GM18951 (cell line): ENCODE data around the gene ZNF330.
"Not testable (repeated sequence)": the region's sequence is repeated elsewhere in the genome, so short reads cannot be mapped to it uniquely, and the experiment has no call there.

Source experiments
- POLR2A ChIP-seq: IDR thresholded peaks from 4 replicates; pipeline ENCODE4 v1.6.1; 2011; ENCODE audit warnings: mild to moderate bottlenecking; ENCODE audit not compliant: insufficient read length, insufficient read depth; ENCODE audit errors: extremely low read depth
- in situ Hi-C: fragments of 300-500 bp; cut with MboI; formaldehyde crosslinking; loops from one replicate; pipeline ENCODE4 v1.12.0; 2022; ENCODE audit warnings: low sequenced_read_pairs, mixed read lengths, inconsistent platforms; ENCODE audit not compliant: unreplicated experiment

The ZNF330 gene

GRCh38 chr4:141220691-141221659, at the start of gene ZNF330:
Gene ZNF330 (plus strand): TSS chr4:141220895. CDS start chr4:141222372, 1,477 bp downstream.
- TF ChIP-seq POLR2A = peak; percentile 86

DNA sequence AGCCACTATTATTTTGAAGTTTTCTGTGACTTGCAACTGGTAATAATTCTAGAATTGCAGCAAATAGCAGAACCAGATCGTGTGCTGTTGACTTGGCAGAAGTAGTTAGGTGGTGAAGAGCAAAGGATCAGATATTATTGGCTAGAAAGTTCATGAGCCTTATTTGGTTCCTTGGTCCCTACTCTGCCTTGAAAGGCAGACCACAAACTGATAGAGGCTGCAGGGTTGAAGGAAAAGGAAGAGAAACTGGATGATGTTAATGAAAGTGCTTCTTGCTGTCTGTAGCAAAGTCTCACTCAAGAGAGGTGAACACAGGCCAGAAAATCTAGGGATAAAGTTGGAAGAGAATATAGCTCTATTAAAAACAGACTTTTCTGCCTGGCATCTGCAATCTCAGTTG, 46.2 kb upstream of the ZNF330 start:
- in situ Hi-C loops = loop anchor here (25.0 kb wide), 1 partner anchor 1663 kb away; the partner anchor contains the start of gene INPP4B
- TF ChIP-seq POLR2A = no peak

More at GRCh38 chr4:141220691-141221659, at the start of gene ZNF330:
- in situ Hi-C loops = no loop called here

DNA sequence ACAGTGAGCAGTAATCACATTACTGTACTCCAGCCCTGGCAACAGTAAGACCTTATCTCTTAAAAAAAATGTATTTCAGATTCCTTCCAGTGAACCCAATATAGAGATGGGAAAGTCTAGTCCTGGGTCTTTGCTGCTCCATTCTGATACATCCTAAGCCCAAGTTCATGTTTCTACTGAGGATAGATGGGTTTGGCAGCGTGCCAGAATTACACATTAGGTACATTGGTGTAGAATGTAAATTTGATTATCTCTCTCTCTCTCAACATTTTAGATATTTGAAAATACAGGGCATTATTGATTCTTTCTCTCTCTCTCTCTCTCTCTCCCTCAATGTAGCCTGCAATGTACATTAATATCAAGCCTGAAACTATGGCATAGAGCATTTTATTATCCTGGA, 43.5 kb upstream of the ZNF330 start:
- no peak for TF ChIP-seq POLR2A
- in situ Hi-C loops = no loop called here

DNA sequence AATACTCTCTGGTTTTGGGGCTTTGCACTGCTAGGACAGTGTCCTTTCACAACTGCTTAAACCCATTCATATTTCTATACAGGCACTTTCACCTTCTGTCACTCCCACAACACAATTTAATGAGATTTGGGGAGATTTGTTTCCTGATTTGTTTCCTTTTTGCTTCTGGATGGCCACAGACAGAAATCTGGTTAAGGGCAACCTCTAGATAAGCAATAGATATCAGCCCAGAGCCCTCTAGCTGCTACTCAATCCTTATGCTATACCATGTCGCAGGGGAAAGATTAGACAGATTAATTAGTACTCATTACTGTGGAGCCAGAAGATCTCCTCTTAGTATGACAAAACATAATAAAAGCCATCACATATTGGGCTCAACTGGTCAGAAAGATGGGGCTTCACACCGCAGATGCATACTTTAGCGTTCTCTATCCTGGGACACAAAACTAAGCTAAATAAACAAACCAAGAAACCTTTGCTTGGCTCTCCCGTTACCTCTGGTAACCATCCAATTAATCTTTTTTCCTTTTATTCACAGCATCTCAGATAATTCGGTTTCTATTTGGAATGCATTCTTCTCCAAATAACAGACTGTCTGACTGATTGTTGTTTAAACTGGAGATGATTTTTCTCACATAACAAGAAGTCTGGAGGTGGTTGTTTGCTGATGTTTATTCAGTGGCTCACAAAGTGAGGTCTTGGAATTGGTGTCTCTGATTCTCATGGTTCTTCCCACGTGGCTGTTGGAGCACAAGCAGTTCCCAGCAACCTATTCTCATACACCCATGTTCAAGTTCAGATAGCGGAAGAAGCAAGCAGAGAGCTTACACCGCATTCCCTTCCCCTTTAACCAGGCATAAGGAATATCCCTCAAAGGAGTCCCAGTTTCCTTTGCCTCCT, 41.0 kb upstream of the ZNF330 start:
- TF ChIP-seq POLR2A = no peak
- in situ Hi-C loops = no loop called here

DNA sequence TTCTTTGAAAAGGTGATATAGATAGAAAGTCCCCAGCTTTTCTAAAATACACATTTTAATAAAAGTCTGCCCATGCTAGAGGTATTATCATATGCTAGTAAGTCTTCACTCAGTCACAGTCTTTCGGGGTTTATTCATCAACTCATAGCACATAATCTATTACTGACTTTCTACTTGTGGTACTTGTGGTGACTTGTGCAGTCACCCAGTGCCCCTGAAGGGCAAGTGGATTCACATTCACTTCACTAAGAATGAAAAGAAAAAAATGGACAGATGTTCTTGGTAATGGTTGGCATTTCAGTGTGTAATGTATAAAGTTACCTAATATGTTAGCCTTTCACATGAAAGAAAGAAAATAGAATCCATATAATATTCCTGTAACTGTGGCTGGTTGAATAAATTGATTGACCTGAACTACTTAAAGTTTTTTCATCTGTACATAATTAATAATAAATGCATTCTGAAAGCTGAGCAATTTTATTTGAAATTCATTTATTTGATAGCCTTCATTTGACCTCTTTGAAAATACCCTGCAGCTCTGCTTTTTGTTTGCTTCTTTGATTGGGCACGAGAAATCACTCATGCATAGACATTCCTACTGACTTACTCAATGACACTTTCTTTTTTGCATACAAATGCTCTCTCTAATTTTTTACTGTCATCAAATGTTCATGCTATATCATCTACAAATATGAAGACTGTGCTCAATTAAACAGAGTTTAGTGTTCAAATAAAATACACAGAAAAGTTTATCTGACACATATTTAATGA, 39.5 kb upstream of the ZNF330 start:
- in situ Hi-C loops = no loop called here

DNA sequence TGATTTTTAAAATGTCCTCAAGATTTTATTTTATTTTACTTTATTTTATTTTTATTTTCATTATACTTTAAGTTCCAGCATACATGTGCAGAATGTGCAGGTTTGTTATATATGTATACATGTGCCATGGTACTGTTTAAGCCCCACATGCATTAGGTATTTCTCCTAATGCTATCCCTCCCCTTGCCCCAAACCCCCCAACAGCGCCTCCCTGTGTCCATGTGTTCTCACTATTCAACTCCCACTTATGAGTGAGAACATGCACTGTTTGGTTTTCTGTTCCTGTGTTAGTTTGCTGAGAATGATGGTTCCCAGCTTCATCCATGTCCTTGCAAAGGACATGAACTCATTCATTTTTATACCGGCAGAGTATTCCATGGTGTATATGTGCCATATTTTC, 37.2 kb upstream of the ZNF330 start:
- in situ Hi-C loops = not testable (repeated sequence)

More for the DNA sequence above, 39.5 kb upstream of the ZNF330 start:
- TF ChIP-seq POLR2A = no peak

GRCh38 chr4:141192564-141192963, 28.1 kb upstream of the ZNF330 start:
- in situ Hi-C loops = no loop called here
- no peak for TF ChIP-seq POLR2A

DNA sequence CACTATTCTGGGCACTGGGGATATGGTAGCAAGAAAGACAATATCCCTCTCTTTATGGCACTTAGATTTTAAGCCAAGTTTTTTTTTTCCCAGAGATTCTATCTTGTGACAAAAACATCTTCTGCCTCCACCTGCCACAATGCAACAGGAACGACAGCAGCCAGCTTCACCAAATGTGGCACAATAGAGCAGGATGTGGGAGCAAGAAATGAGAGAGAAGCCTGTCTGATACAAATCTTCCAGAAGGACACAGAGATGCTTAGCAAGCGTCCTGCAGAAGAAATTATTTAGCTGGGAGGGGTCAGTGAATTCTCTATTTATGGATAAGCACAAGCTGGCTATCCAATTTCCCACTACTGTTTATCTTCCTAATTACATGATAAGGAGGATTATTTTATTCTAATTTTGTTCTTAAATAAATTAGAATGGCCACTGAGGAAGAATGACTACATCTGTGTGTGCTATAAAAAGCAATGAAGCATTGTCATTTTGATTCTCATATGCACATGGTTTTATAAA, 27.1 kb upstream of the ZNF330 start:
- in situ Hi-C loops = no loop called here
- no peak for TF ChIP-seq POLR2A

GRCh38 chr4:141195095-141195707, 25.5 kb upstream of the ZNF330 start:
- TF ChIP-seq POLR2A = no peak
- in situ Hi-C loops = no loop called here

- no peak for TF ChIP-seq POLR2A
- in situ Hi-C loops = no loop called here
These were observed 24.3 kb upstream of the ZNF330 start for GRCh38 chr4:141196227-141196933.

- TF ChIP-seq POLR2A = no peak
These were observed 12.7 kb upstream of the ZNF330 start for GRCh38 chr4:141207961-141208360.

More at GRCh38 chr4:141207961-141208360, 12.7 kb upstream of the ZNF330 start:
- in situ Hi-C loops = no loop called here
